CD8-positive, alpha-beta memory T cell (primary cell): Measurements from ENCODE around the gene SNCG. TPM values are rescaled to one million over a fixed set of nuclear protein-coding genes. Genes with fewer than 3 reads are reported as not detected.

Experiments
- CTCF ChIA-PET: fragments of 350-600 bp; sonication (Branson Sonifier 250); formaldehyde crosslinking; loops from one replicate; lab custom pipeline; 2021; ENCODE audit warnings: antibody characterized with exemption; lab: Charles Lee
- POLR2A ChIA-PET: fragments of 350-600 bp; sonication (Branson Sonifier 250); formaldehyde crosslinking; loops from one replicate; lab custom pipeline; 2021; ENCODE audit warnings: antibody characterized with exemption; lab: Charles Lee
- DNase-seq, 5 donors: peaks; one replicate each; pipeline versions ENCODE4 v3.0.0 to v3.0.0-alpha.2; 2020 to 2022; ENCODE audit warnings: mixed read lengths in 1 of 5
- H3K27ac ChIP-seq: one replicate; pipeline ENCODE4 v1.7.0; 2013; ENCODE audit warnings: low read depth, mild to moderate bottlenecking, low read length, moderate library complexity
- H3K27me3 ChIP-seq: 2 replicates; pipeline ENCODE4 v1.7.0; 2013; ENCODE audit warnings: low read length, mild to moderate bottlenecking; ENCODE audit not compliant: insufficient read depth, poor library complexity, severe bottlenecking
- H3K36me3 ChIP-seq: 2 replicates; pipeline ENCODE4 v1.7.0; 2013; ENCODE audit warnings: mild to moderate bottlenecking, low read length, moderate library complexity; ENCODE audit not compliant: insufficient read depth
- H3K4me1 ChIP-seq: 2 replicates; pipeline ENCODE4 v1.7.0; 2013; ENCODE audit warnings: mild to moderate bottlenecking, low read length, moderate library complexity; ENCODE audit not compliant: insufficient read depth
- H3K4me3 ChIP-seq: 2 replicates; pipeline ENCODE4 v1.7.0; 2013; ENCODE audit warnings: mild to moderate bottlenecking, low read length
- H3K9me3 ChIP-seq: 2 replicates; pipeline ENCODE4 v1.7.0; 2013; ENCODE audit warnings: mild to moderate bottlenecking, low read length
- H3K27ac Mint-ChIP-seq, 8 donors: one replicate each; pipeline ENCODE4 v1.8.0; 2020 to 2021; ENCODE audit warnings: mixed read lengths in 8 of 8, mild to moderate bottlenecking in 6 of 8, inconsistent platforms in 3 of 8, moderate library complexity in 3 of 8
- H3K27me3 Mint-ChIP-seq, 2 donors: one replicate each; pipeline ENCODE4 v1.8.0; 2020 to 2021; ENCODE audit warnings: mixed read lengths in 2 of 2, mild to moderate bottlenecking in 1 of 2, moderate library complexity in 1 of 2
- H3K36me3 Mint-ChIP-seq, 3 donors: one replicate each; pipeline ENCODE4 v1.8.0; 2020 to 2021; ENCODE audit warnings: mixed read lengths in 3 of 3, inconsistent platforms in 1 of 3, mild to moderate bottlenecking in 1 of 3
- H3K4me1 Mint-ChIP-seq, 3 donors: one replicate each; pipeline ENCODE4 v1.8.0; 2020 to 2021; ENCODE audit warnings: mixed read lengths in 3 of 3, inconsistent platforms in 1 of 3, mild to moderate bottlenecking in 1 of 3
- H3K4me3 Mint-ChIP-seq, 7 donors: one replicate each; pipeline ENCODE4 v1.8.0; 2020 to 2021; ENCODE audit warnings: mixed read lengths in 7 of 7, mild to moderate bottlenecking in 6 of 7, moderate library complexity in 4 of 7, inconsistent platforms in 2 of 7
- H3K9me3 Mint-ChIP-seq, 5 donors: one replicate each; pipeline ENCODE4 v1.8.0; 2020 to 2022; ENCODE audit warnings: mixed read lengths in 5 of 5, mild to moderate bottlenecking in 3 of 5, moderate library complexity in 2 of 5, inconsistent platforms in 1 of 5
- polyA plus RNA-seq: library from polyadenylated mRNA; unstranded; fragments of 300-500 nt; fragmentation: Illumina TruSeq; gene quantifications from one replicate; pipeline ENCODE4 v1.2.3, GENCODE V29; 2021
- total RNA-seq, 2 experiments: library from RNA; stranded (reverse); gene quantifications; one replicate each; pipeline ENCODE4 v1.2.3, GENCODE V29; 2021

Gene SNCG
- total and polyA plus RNA-seq, 3 experiments from 2014 or later, result not detected

GRCh38 chr10:86941991-86942421 lies 16.4 kb upstream of the SNCG start:
- no peak overlapping the region for H3K27ac Mint-ChIP-seq
- Histone ChIP-seq H3K36me3 (no peaks in the 10 kb centered on the region), H3K27me3 (no peaks in the 10 kb centered on the region), H3K27ac (no peak overlapping the region), H3K9me3 (no peaks in the 10 kb centered on the region), H3K4me1 (no peaks in the 10 kb centered on the region), H3K4me3 (no peak overlapping the region)
- POLR2A ChIA-PET, result no interaction called here
- no peaks in the 10 kb centered on the region for H3K9me3 Mint-ChIP-seq
- H3K4me1 Mint-ChIP-seq, result peaks cover 1 to 4% (median 4%) of the 10 kb centered on the region in 3 donors
- H3K36me3 Mint-ChIP-seq, result peaks cover 0 to 2% (median 0%) of the 10 kb centered on the region in 3 donors
- no peak overlapping the region for H3K4me3 Mint-ChIP-seq
- DNase-seq, result no peak
- CTCF ChIA-PET, result interaction anchor here (0.7 to 6.4 kb wide), 5 partner anchors 9 to 93 kb away, joined by 4 to 61 read pairs (median 4); partner anchors contain the start of genes ADIRF, MMRN2 and SNCG
- peaks cover 3 to 6% of the 10 kb centered on the region in 2 donors for H3K27me3 Mint-ChIP-seq

- peak in 1 of 5 donors; percentile 44 for DNase-seq
- H3K36me3 Mint-ChIP-seq, result peaks cover 0 to 2% (median 0%) of the 10 kb centered on the region in 3 donors
- POLR2A ChIA-PET, result no interaction called here
Observed at GRCh38 chr10:86942441-86943315, 15.7 kb upstream of the SNCG start.

GRCh38 chr10:86943316-86944030 lies 14.9 kb upstream of the SNCG start:
- H3K27ac ChIP-seq, result no peak overlapping the region
- Mint-ChIP-seq H3K9me3 (no peaks in the 10 kb centered on the region), H3K36me3 (peaks cover 0 to 2% (median 0%) of the 10 kb centered on the region in 3 donors), H3K4me1 (peaks cover 4 to 5% (median 4%) of the 10 kb centered on the region in 3 donors), H3K27me3 (peaks cover 5 to 6% of the 10 kb centered on the region in 2 donors), H3K4me3 (no peak overlapping the region), H3K27ac (no peak overlapping the region)
- ChIA-PET CTCF (interaction anchor here (1.1 to 1.8 kb wide), 2 partner anchors 23 to 27 kb away, joined by 4 to 7 read pairs; no protein-coding TSS in a partner anchor), POLR2A (no interaction called here)
- no peak overlapping the region for H3K4me3 ChIP-seq
- no peaks in the 10 kb centered on the region for H3K9me3 ChIP-seq
- no peaks in the 10 kb centered on the region for H3K4me1 ChIP-seq
- no peaks in the 10 kb centered on the region for H3K27me3 ChIP-seq
- no peaks in the 10 kb centered on the region for H3K36me3 ChIP-seq
- DNase-seq, result peak in 1 of 5 donors; percentile 28

More at GRCh38 chr10:86942441-86943315, 15.7 kb upstream of the SNCG start:
- Histone ChIP-seq H3K27ac (no peak overlapping the region), H3K4me3 (no peak overlapping the region), H3K9me3 (no peaks in the 10 kb centered on the region), H3K4me1 (no peaks in the 10 kb centered on the region), H3K36me3 (no peaks in the 10 kb centered on the region), H3K27me3 (no peaks in the 10 kb centered on the region)
- peaks cover 5 to 6% of the 10 kb centered on the region in 2 donors for H3K27me3 Mint-ChIP-seq
- CTCF ChIA-PET, result interaction anchor here (0.7 to 6.4 kb wide), 6 partner anchors 8 to 93 kb away, joined by 4 to 61 read pairs (median 6); partner anchors contain the start of genes ADIRF, MMRN2 and SNCG
- peak overlapping the region in 1 of 7 donors; percentile 32 for H3K4me3 Mint-ChIP-seq
- peaks cover 1 to 4% (median 4%) of the 10 kb centered on the region in 3 donors for H3K4me1 Mint-ChIP-seq
- H3K9me3 Mint-ChIP-seq, result no peaks in the 10 kb centered on the region
- H3K27ac Mint-ChIP-seq, result no peak overlapping the region

- POLR2A ChIA-PET, result no interaction called here
- CTCF ChIA-PET, result interaction anchor here (1.1 to 1.8 kb wide), 2 partner anchors 22 to 27 kb away, joined by 4 to 7 read pairs; no protein-coding TSS in a partner anchor
- H3K9me3 Mint-ChIP-seq, result no peaks in the 10 kb centered on the region
- peaks cover 0 to 2% (median 0%) of the 10 kb centered on the region in 3 donors for H3K36me3 Mint-ChIP-seq
- H3K4me1 Mint-ChIP-seq, result peaks cover 4 to 5% (median 4%) of the 10 kb centered on the region in 3 donors
- peak overlapping the region in 1 of 8 donors; percentile 4 for H3K27ac Mint-ChIP-seq
- no peak for DNase-seq
- peaks cover 5 to 6% of the 10 kb centered on the region in 2 donors for H3K27me3 Mint-ChIP-seq
- Histone ChIP-seq H3K9me3 (no peaks in the 10 kb centered on the region), H3K27ac (no peak overlapping the region), H3K27me3 (no peaks in the 10 kb centered on the region), H3K4me3 (no peak overlapping the region), H3K36me3 (no peaks in the 10 kb centered on the region), H3K4me1 (peaks cover 2% of the 10 kb centered on the region)
- H3K4me3 Mint-ChIP-seq, result no peak overlapping the region
Observed at GRCh38 chr10:86944031-86944419, 14.4 kb upstream of the SNCG start.

GRCh38 chr10:86944471-86944870 lies 13.9 kb upstream of the SNCG start:
- Histone ChIP-seq H3K36me3 (no peaks in the 10 kb centered on the region), H3K4me3 (no peak overlapping the region), H3K4me1 (peaks cover 6% of the 10 kb centered on the region), H3K9me3 (no peaks in the 10 kb centered on the region), H3K27me3 (no peaks in the 10 kb centered on the region), H3K27ac (no peak overlapping the region)
- ChIA-PET POLR2A (no interaction called here), CTCF (no interaction called here)
- no peak overlapping the region for H3K27ac Mint-ChIP-seq
- peaks cover 4 to 6% of the 10 kb centered on the region in 2 donors for H3K27me3 Mint-ChIP-seq
- H3K9me3 Mint-ChIP-seq, result no peaks in the 10 kb centered on the region
- no peak for DNase-seq
- H3K4me3 Mint-ChIP-seq, result no peak overlapping the region
- H3K36me3 Mint-ChIP-seq, result peaks cover 0 to 2% (median 0%) of the 10 kb centered on the region in 3 donors
- peaks cover 3 to 7% (median 5%) of the 10 kb centered on the region in 3 donors for H3K4me1 Mint-ChIP-seq

- Mint-ChIP-seq H3K27me3 (peaks cover 4 to 6% of the 10 kb centered on the region in 2 donors), H3K36me3 (peaks cover 0 to 2% (median 0%) of the 10 kb centered on the region in 3 donors), H3K4me3 (no peak overlapping the region), H3K4me1 (peaks cover 0 to 7% (median 3%) of the 10 kb centered on the region in 3 donors), H3K27ac (no peak overlapping the region), H3K9me3 (no peaks in the 10 kb centered on the region)
- H3K4me3 ChIP-seq, result no peak overlapping the region
- CTCF ChIA-PET, result no interaction called here
- peaks cover 6% of the 10 kb centered on the region for H3K4me1 ChIP-seq
- no peaks in the 10 kb centered on the region for H3K9me3 ChIP-seq
- no peak overlapping the region for H3K27ac ChIP-seq
- no peaks in the 10 kb centered on the region for H3K36me3 ChIP-seq
- DNase-seq, result no peak
- POLR2A ChIA-PET, result no interaction called here
- no peaks in the 10 kb centered on the region for H3K27me3 ChIP-seq
Observed at GRCh38 chr10:86944907-86945306, 13.5 kb upstream of the SNCG start.

- Mint-ChIP-seq H3K9me3 (no peaks in the 10 kb centered on the region), H3K36me3 (peaks cover 0 to 4% (median 3%) of the 10 kb centered on the region in 3 donors), H3K27ac (no peak overlapping the region), H3K4me3 (no peak overlapping the region), H3K4me1 (peaks cover 6 to 11% (median 8%) of the 10 kb centered on the region in 3 donors), H3K27me3 (peaks cover 4 to 6% of the 10 kb centered on the region in 2 donors)
- ChIA-PET CTCF (interaction anchor here (0.9 to 1.1 kb wide), 2 partner anchors 7 to 24 kb away, joined by 3 to 6 read pairs; no protein-coding TSS in a partner anchor), POLR2A (no interaction called here)
- Histone ChIP-seq H3K27ac (no peak overlapping the region), H3K4me3 (no peak overlapping the region), H3K4me1 (peaks cover 9% of the 10 kb centered on the region), H3K27me3 (no peaks in the 10 kb centered on the region), H3K9me3 (no peaks in the 10 kb centered on the region), H3K36me3 (no peaks in the 10 kb centered on the region)
- peak in 1 of 5 donors; percentile 28 for DNase-seq
Observed at GRCh38 chr10:86945361-86946212, 12.8 kb upstream of the SNCG start.
